K562 (cell line): ENCODE results near the gene CRKL. TPM values are rescaled to one million over a fixed set of nuclear protein-coding genes. Genes with fewer than 3 reads are reported as not detected.

ENCODE experiments used
- BRD9 ChIP-seq: fragments of 450-650 bp; IDR thresholded peaks from 2 replicates; pipeline ENCODE4 v1.6.1; 2018; ENCODE audit warnings: low read depth; ENCODE audit not compliant: partially characterized antibody
- CBX8 ChIP-seq: fragments of 200-600 bp; sonication (generic); IDR thresholded peaks from 2 replicates; pipeline ENCODE4 v1.6.1; 2012; ENCODE audit warnings: borderline replicate concordance, mixed run types, low read depth, mild to moderate bottlenecking, moderate library complexity, mixed read lengths, low read length, control low read depth, inconsistent platforms; ENCODE audit not compliant: poor library complexity, severe bottlenecking; ENCODE audit errors: extremely low read depth
- DDX20 ChIP-seq: fragments of 450-650 bp; IDR thresholded peaks from 2 replicates; pipeline ENCODE4 v1.6.1; 2016; ENCODE audit warnings: missing genetic modification characterization, low read depth, mild to moderate bottlenecking, missing compliant biosample characterization, moderate library complexity
- FUS ChIP-seq: fragments of 200-400 bp; formaldehyde crosslinking; optimal IDR thresholded peaks from 2 replicates; pipeline ENCODE3; 2017; ENCODE audit warnings: low read depth, low read length
- GABPB1 ChIP-seq: sonication (generic); formaldehyde crosslinking; IDR thresholded peaks from 2 replicates; pipeline ENCODE4 v1.8.0; 2022; ENCODE audit warnings: mild to moderate bottlenecking, missing genetic modification reagents
- HCFC1 ChIP-seq: IDR thresholded peaks from 2 replicates; pipeline ENCODE4 v1.6.1; 2012; ENCODE audit warnings: low read depth, low read length, improper control_type of control experiment
- KLF1 ChIP-seq: fragments of 450-650 bp; IDR thresholded peaks from 2 replicates; pipeline ENCODE4 v1.6.1; 2016; ENCODE audit warnings: missing genetic modification characterization, missing compliant biosample characterization
- KLF16 ChIP-seq: IDR thresholded peaks from 2 replicates; pipeline ENCODE4 v1.6.1; 2016; ENCODE audit warnings: antibody characterized with exemption
- MCM7 ChIP-seq, 2 experiments: fragments of 450-650 bp; IDR thresholded peaks; 2 replicates each; pipeline ENCODE4 v1.6.1; 2016 to 2018
- NCOA1 ChIP-seq: fragments of 450-650 bp; IDR thresholded peaks from 2 replicates; pipeline ENCODE4 v1.6.1; 2016; ENCODE audit warnings: low read depth
- SMARCB1 ChIP-seq: IDR thresholded peaks from 2 replicates; pipeline ENCODE4 v1.6.1; 2011; ENCODE audit warnings: improper control_type of control experiment, low read depth; ENCODE audit not compliant: insufficient read length
- SMC3 ChIP-seq: conservative IDR thresholded peaks from 2 replicates; pipeline ENCODE4 v1.6.1; 2011; ENCODE audit warnings: low read depth, low read length, improper control_type of control experiment; ENCODE audit not compliant: insufficient read depth
- TEAD4 ChIP-seq, 2 experiments: sonication (generic) in 1 of 2; formaldehyde crosslinking in 1 of 2; IDR thresholded peaks; 2 replicates each; pipeline versions ENCODE4 v1.6.1 to v1.8.0; 2012 to 2022; ENCODE audit warnings: borderline replicate concordance in 1 of 2, inconsistent platforms in 1 of 2, low read length in 1 of 2, mild to moderate bottlenecking in 1 of 2, missing genetic modification reagents in 1 of 2
- ZNF347 ChIP-seq: fragments of 450-650 bp; formaldehyde crosslinking; IDR thresholded peaks from 2 replicates; pipeline ENCODE4 v1.4.0; 2020; ENCODE audit warnings: low read depth, mild to moderate bottlenecking, moderate library complexity
- ZNF57 ChIP-seq: fragments of 450-650 bp; formaldehyde crosslinking; IDR thresholded peaks from 2 replicates; pipeline ENCODE4 v1.4.0; 2020; ENCODE audit warnings: mild to moderate bottlenecking, moderate library complexity
- polyA plus RNA-seq, 8 experiments: library from polyadenylated mRNA; depleted of rRNA in 4 of 8; stranded (reverse) in 5 of 8; unstranded in 3 of 8; fragments of >200 nt; fragmentation: Nextera tagmentation in 2 of 8; fragmentation: Illumina TruSeq in 1 of 8; extraction: Ambion mirVana in 2 of 8; extraction: Trizol in 1 of 8; gene quantifications; 2 replicates each; pipeline versions ENCODE4 v1.2.1 to v1.2.3, GENCODE V29; 2011 to 2014; ENCODE audit warnings: inconsistent platforms in 1 of 8, missing spikeins in 1 of 8
- total RNA-seq, 7 experiments: library from RNA; depleted of rRNA in 6 of 7; stranded (reverse); fragments of >200 nt in 6 of 7; fragmentation: Illumina TruSeq in 2 of 7; extraction: Trizol in 2 of 7; gene quantifications; 2 replicates each; pipeline versions ENCODE4 v1.2.1 to v1.2.3, GENCODE V29; 2011 to 2021; ENCODE audit warnings: low replicate concordance in 1 of 7
- TF ChIP-seq, protein P1 (sequence below): fragments of 250-450 bp; sonication (Bioruptor Pico); IDR thresholded peaks from 2 replicates; pipeline ENCODE4 v1.8.0; 2021; ENCODE audit warnings: borderline replicate concordance, mild to moderate bottlenecking, moderate library complexity; ENCODE audit not compliant: poor library complexity, severe bottlenecking
- TF ChIP-seq, protein P2 (sequence below): fragments of 450-650 bp; IDR thresholded peaks from 2 replicates; pipeline ENCODE4 v1.6.1; 2017; ENCODE audit warnings: mild to moderate bottlenecking, moderate library complexity
- TF ChIP-seq, protein P3 (sequence below): fragments of 450-650 bp; formaldehyde crosslinking; IDR thresholded peaks from 2 replicates; pipeline ENCODE4 v1.4.0; 2020; ENCODE audit warnings: mild to moderate bottlenecking, mixed read lengths
- TF ChIP-seq, protein P4 (sequence below): fragments of 450-650 bp; IDR thresholded peaks from 2 replicates; pipeline ENCODE4 v1.6.1; 2017; ENCODE audit warnings: antibody characterized with exemption
- TF ChIP-seq, protein P5 (sequence below): sonication (generic); formaldehyde crosslinking; IDR thresholded peaks from 2 replicates; pipeline ENCODE4 v1.8.1; 2023; ENCODE audit warnings: mild to moderate bottlenecking, missing genetic modification reagents, moderate library complexity

CRKL gene
- total and polyA plus RNA-seq, 9 of the 15 experiments (the other 6 are each of a cell fraction or from before 2014, with no cell fraction given) = 100 to 263 (median 124) TPM

DNA sequence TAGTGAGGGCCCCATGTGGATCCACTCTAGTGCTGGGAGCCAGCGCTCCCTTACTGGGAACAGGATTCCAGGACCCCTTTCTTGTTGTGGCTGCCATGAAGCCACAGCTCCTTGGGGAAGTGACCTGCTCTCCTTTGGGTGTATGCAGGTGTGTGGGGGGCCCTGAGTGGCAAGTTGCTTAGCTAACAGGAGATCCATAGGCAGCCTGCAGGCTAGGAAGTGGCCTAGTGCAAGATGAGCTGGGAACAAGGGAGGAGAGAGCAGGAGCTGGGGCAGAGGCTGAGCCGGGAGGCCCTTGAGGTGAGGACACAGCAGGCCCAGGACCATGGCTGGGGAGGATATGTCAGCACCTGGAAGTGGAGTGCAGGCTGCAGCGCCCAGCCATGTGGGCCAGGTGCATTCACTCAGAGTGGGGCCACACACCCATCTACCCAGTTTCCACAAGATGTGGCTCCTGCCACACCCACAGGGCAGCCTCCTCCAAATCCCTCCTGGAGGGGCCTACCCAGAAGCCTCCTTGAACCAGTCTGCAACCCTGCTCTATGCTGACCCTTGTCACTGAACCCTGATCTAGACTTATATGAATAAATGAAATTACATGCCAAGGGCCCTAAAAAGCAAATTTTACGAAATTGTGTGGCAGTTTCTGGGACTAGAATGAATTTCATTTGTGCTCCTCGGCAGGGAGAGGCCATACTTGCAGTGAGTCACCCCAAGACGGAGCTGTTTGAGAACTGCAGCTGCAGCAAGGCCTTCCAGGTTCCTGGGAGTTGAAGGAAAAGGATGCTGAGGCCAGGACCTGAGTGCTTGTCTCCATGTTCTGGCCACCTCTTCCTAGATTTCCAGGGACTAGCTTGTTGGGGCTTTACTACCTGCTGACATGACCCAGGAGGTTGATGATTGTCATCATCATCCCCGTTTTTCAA lies 81.5 kb downstream of the CRKL start (continued):
- TF ChIP-seq KLF1 (tag) (peak; percentile 10; the same call in 1 of the 2 replicates), GABPB1 (CRISPR knock-in tag) (no peak), ZNF57 (CRISPR knock-in tag) (peak; percentile 6; the same call in 1 of the 2 replicates), FUS (no peak), BRD9 (no peak), MCM7 (IDR thresholded peaks at IDR 0.05) (no peak), ZNF347 (CRISPR knock-in tag) (peak; percentile 68; the same call in 1 of the 2 replicates), SMC3 (0 out of 2 replicates have a peak, but pooled peaks have one; percentile 5), CBX8 (no peak), NCOA1 (no peak), SMARCB1 (no peak), KLF16 (no peak), DDX20 (tag) (no peak), HCFC1 (no peak), TEAD4 (IDR thresholded peaks at IDR 0.05; ENCODE audit: low read length) (no peak), TEAD4 (CRISPR knock-in tag; IDR thresholded peaks at IDR 0.05; ENCODE audit: borderline replicate concordance) (no peak)
- TF ChIP-seq, protein P1, sequence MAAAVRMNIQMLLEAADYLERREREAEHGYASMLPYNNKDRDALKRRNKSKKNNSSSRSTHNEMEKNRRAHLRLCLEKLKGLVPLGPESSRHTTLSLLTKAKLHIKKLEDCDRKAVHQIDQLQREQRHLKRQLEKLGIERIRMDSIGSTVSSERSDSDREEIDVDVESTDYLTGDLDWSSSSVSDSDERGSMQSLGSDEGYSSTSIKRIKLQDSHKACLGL (CRISPR knock-in tag) = no peak
- TF ChIP-seq, protein P2, sequence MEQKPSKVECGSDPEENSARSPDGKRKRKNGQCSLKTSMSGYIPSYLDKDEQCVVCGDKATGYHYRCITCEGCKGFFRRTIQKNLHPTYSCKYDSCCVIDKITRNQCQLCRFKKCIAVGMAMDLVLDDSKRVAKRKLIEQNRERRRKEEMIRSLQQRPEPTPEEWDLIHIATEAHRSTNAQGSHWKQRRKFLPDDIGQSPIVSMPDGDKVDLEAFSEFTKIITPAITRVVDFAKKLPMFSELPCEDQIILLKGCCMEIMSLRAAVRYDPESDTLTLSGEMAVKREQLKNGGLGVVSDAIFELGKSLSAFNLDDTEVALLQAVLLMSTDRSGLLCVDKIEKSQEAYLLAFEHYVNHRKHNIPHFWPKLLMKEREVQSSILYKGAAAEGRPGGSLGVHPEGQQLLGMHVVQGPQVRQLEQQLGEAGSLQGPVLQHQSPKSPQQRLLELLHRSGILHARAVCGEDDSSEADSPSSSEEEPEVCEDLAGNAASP = no peak
- TF ChIP-seq, protein P3, sequence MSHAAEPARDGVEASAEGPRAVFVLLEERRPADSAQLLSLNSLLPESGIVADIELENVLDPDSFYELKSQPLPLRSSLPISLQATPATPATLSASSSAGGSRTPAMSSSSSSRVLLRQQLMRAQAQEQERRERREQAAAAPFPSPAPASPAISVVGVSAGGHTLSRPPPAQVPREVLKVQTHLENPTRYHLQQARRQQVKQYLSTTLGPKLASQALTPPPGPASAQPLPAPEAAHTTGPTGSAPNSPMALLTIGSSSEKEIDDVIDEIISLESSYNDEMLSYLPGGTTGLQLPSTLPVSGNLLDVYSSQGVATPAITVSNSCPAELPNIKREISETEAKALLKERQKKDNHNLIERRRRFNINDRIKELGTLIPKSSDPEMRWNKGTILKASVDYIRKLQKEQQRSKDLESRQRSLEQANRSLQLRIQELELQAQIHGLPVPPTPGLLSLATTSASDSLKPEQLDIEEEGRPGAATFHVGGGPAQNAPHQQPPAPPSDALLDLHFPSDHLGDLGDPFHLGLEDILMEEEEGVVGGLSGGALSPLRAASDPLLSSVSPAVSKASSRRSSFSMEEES (CRISPR knock-in tag) = no peak
- TF ChIP-seq, protein P4, sequence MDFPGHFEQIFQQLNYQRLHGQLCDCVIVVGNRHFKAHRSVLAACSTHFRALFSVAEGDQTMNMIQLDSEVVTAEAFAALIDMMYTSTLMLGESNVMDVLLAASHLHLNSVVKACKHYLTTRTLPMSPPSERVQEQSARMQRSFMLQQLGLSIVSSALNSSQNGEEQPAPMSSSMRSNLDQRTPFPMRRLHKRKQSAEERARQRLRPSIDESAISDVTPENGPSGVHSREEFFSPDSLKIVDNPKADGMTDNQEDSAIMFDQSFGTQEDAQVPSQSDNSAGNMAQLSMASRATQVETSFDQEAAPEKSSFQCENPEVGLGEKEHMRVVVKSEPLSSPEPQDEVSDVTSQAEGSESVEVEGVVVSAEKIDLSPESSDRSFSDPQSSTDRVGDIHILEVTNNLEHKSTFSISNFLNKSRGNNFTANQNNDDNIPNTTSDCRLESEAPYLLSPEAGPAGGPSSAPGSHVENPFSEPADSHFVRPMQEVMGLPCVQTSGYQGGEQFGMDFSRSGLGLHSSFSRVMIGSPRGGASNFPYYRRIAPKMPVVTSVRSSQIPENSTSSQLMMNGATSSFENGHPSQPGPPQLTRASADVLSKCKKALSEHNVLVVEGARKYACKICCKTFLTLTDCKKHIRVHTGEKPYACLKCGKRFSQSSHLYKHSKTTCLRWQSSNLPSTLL = no peak
- TF ChIP-seq, protein P5, sequence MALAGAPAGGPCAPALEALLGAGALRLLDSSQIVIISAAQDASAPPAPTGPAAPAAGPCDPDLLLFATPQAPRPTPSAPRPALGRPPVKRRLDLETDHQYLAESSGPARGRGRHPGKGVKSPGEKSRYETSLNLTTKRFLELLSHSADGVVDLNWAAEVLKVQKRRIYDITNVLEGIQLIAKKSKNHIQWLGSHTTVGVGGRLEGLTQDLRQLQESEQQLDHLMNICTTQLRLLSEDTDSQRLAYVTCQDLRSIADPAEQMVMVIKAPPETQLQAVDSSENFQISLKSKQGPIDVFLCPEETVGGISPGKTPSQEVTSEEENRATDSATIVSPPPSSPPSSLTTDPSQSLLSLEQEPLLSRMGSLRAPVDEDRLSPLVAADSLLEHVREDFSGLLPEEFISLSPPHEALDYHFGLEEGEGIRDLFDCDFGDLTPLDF (CRISPR knock-in tag) = no peak
